Measurements from ENCODE around the gene MYNN. TPM values are rescaled to one million over a fixed set of nuclear protein-coding genes. Genes with fewer than 3 reads are reported as not detected.

Gene MYNN
- total RNA-seq, 1 donor from 2014 or later = 20.4 TPM

DNA sequence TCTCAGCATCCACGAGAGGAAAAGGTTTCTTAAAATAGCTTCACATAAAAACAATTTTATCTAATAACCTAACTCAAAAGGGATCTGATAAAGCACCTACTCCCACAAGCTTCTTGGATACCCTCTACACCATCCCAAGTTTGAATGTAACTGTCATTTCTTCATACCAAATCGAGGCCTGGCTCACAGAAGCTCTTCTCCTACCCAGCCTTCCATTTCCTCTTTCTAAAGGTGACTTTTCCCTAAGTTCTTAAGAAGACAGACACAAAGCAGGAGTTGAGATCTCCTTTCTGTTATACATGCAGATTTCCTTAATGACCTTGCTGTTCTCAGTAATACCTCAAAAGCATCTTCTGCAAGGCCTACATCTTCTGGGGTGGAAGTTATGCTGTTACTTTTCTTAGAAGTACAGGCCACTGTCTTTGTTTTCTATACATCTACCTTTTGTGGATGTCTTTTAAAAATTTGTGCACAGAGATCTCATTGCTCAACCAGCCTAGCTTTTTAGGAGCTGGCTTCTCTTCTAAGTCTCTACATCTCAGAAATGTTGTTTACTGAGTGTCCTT is 36.1 kb downstream of the MYNN start:
- Histone ChIP-seq H3K4me1 (ENCODE audit: control insufficient read depth in 3 of 3, insufficient read depth in 3 of 3, low read length in 3 of 3) (peaks cover 13 to 17% (median 17%) of the 10 kb centered on the region in 3 donors), H3K9me3 (ENCODE audit: control insufficient read depth in 3 of 3, low read length in 3 of 3) (no peaks in the 10 kb centered on the region), H3K36me3 (ENCODE audit: control insufficient read depth in 3 of 3, insufficient read depth in 3 of 3, low read length in 3 of 3) (no peaks in the 10 kb centered on the region), H3K4me3 (ENCODE audit: low read length in 3 of 3) (no peak overlapping the region), H3K27me3 (ENCODE audit: control insufficient read depth in 3 of 3, insufficient read depth in 3 of 3, low read length in 3 of 3) (peaks cover 0 to 17% (median 13%) of the 10 kb centered on the region in 3 donors), H3K9ac (ENCODE audit: low read depth in 1 of 3, low read length in 3 of 3) (no peak overlapping the region), H3K27ac (ENCODE audit: low read depth, low read length) (no peak overlapping the region)

DNA sequence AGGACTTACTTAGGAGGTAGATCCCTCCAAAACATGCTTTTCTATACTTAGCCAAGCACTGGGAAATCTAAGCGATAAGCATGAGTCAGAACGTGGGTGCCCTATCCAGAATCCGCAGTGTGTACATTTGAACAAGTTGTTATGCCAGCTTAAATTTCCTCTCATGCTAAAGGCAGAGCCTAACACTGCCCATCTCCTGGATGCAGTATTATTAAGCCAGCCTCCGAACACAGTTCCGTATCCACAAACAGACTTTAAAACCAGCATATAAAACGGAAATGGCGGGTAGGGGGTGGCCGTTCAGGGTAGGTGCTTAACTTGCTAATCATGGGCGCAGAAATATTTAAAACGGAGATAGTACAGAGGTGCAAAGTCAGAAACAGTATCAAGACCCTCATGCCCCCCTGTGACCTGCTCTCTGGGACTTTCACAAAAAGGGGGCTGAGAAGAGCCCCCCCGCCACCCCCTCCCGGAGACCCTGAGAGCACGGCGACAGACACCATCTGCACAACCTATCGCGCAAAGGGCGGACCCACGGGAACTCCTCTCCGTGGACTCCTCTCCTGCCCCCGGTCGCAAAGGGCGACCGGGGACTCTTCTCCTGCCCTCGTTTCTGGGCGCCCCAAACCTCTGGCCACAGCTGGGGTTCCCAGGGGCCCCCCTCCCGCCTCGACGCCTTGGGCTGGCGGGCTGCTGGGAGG is 38.6 kb downstream of the MYNN start:
- peaks cover 13 to 17% (median 17%) of the 10 kb centered on the region in 3 donors for H3K4me1 ChIP-seq (ENCODE audit: control insufficient read depth in 3 of 3, insufficient read depth in 3 of 3, low read length in 3 of 3)
- H3K4me3 ChIP-seq (ENCODE audit: low read length in 3 of 3) = peak overlapping the region; percentile 65 to 73 (median 69)
- H3K27ac ChIP-seq (ENCODE audit: low read depth, low read length) = peak overlapping the region; percentile 12
- peaks cover 0 to 17% (median 13%) of the 10 kb centered on the region in 3 donors for H3K27me3 ChIP-seq (ENCODE audit: control insufficient read depth in 3 of 3, insufficient read depth in 3 of 3, low read length in 3 of 3)
- H3K9ac ChIP-seq (ENCODE audit: low read depth in 1 of 3, low read length in 3 of 3) = peak overlapping the region; percentile 43 to 76 (median 56)
- H3K9me3 ChIP-seq (ENCODE audit: control insufficient read depth in 3 of 3, low read length in 3 of 3) = no peaks in the 10 kb centered on the region
- no peaks in the 10 kb centered on the region for H3K36me3 ChIP-seq (ENCODE audit: control insufficient read depth in 3 of 3, insufficient read depth in 3 of 3, low read length in 3 of 3)

- H3K9me3 ChIP-seq (ENCODE audit: control insufficient read depth in 3 of 3, low read length in 3 of 3) = no peaks in the 10 kb centered on the region
- no peaks in the 10 kb centered on the region for H3K36me3 ChIP-seq (ENCODE audit: control insufficient read depth in 3 of 3, insufficient read depth in 3 of 3, low read length in 3 of 3)
- H3K27ac ChIP-seq (ENCODE audit: low read depth, low read length) = peak within 1 kb of the TSS; percentile 12
- H3K9ac ChIP-seq (ENCODE audit: low read depth in 1 of 3, low read length in 3 of 3) = peak within 1 kb of the TSS; percentile 56 to 80 (median 76)
- H3K27me3 ChIP-seq (ENCODE audit: control insufficient read depth in 3 of 3, insufficient read depth in 3 of 3, low read length in 3 of 3) = peaks cover 0 to 17% (median 13%) of the 10 kb centered on the region in 3 donors
- peaks cover 13 to 17% (median 17%) of the 10 kb centered on the region in 3 donors for H3K4me1 ChIP-seq (ENCODE audit: control insufficient read depth in 3 of 3, insufficient read depth in 3 of 3, low read length in 3 of 3)
- H3K4me3 ChIP-seq (ENCODE audit: low read length in 3 of 3) = peak within 1 kb of the TSS; percentile 65 to 73 (median 69)
Observed at GRCh38 chr3:169812332-169813235, 39.4 kb downstream of the MYNN start, which contains the start of the genes LRRC34 and LRRIQ4. TSS of gene LRRC34 (minus strand) at chr3:169812904. CDS start at chr3:169812548, 356 bp downstream. TSS of gene LRRIQ4 (plus strand) at chr3:169812870. CDS start at chr3:169821922, 9,052 bp downstream.

DNA sequence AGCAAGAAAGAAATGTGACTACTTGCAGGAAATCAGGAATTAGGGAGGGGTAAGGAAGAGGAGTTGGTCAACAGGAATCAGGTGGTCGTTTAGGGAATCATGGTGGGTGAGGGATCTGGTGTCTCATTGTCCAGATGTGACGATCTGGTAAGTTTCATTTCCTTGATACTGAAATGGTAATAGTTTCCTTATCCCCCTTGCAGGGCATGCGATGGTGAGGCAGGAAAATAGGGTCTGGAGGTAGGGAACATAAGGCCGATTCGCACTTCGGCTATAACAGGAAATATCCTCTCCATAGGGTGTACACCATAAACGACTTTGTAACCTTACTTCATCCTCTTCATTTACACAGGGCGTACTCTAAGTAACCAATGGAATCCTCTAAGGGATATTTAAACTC is 40.1 kb downstream of the MYNN start:
- H3K27ac ChIP-seq (ENCODE audit: low read depth, low read length) = no peak overlapping the region
- H3K4me3 ChIP-seq (ENCODE audit: low read length in 3 of 3) = peak overlapping the region; percentile 65 to 73 (median 69)
- H3K9me3 ChIP-seq (ENCODE audit: control insufficient read depth in 3 of 3, low read length in 3 of 3) = no peaks in the 10 kb centered on the region
- peaks cover 13 to 17% (median 17%) of the 10 kb centered on the region in 3 donors for H3K4me1 ChIP-seq (ENCODE audit: control insufficient read depth in 3 of 3, insufficient read depth in 3 of 3, low read length in 3 of 3)
- no peak overlapping the region for H3K9ac ChIP-seq (ENCODE audit: low read depth in 1 of 3, low read length in 3 of 3)
- H3K27me3 ChIP-seq (ENCODE audit: control insufficient read depth in 3 of 3, insufficient read depth in 3 of 3, low read length in 3 of 3) = peaks cover 2 to 19% (median 17%) of the 10 kb centered on the region in 3 donors
- no peaks in the 10 kb centered on the region for H3K36me3 ChIP-seq (ENCODE audit: control insufficient read depth in 3 of 3, insufficient read depth in 3 of 3, low read length in 3 of 3)

GRCh38 chr3:169813757-169814517 is 40.7 kb downstream of the MYNN start:
- H3K4me3 ChIP-seq (ENCODE audit: low read length in 3 of 3) = peak overlapping the region; percentile 60 to 69 (median 65)
- no peak overlapping the region for H3K27ac ChIP-seq (ENCODE audit: low read depth, low read length)
- peaks cover 13 to 17% (median 17%) of the 10 kb centered on the region in 3 donors for H3K4me1 ChIP-seq (ENCODE audit: control insufficient read depth in 3 of 3, insufficient read depth in 3 of 3, low read length in 3 of 3)
- no peaks in the 10 kb centered on the region for H3K9me3 ChIP-seq (ENCODE audit: control insufficient read depth in 3 of 3, low read length in 3 of 3)
- H3K9ac ChIP-seq (ENCODE audit: low read depth in 1 of 3, low read length in 3 of 3) = peak overlapping the region in 1 of 3 donors; percentile 12
- H3K27me3 ChIP-seq (ENCODE audit: control insufficient read depth in 3 of 3, insufficient read depth in 3 of 3, low read length in 3 of 3) = peaks cover 2 to 21% (median 17%) of the 10 kb centered on the region in 3 donors
- no peaks in the 10 kb centered on the region for H3K36me3 ChIP-seq (ENCODE audit: control insufficient read depth in 3 of 3, insufficient read depth in 3 of 3, low read length in 3 of 3)

DNA sequence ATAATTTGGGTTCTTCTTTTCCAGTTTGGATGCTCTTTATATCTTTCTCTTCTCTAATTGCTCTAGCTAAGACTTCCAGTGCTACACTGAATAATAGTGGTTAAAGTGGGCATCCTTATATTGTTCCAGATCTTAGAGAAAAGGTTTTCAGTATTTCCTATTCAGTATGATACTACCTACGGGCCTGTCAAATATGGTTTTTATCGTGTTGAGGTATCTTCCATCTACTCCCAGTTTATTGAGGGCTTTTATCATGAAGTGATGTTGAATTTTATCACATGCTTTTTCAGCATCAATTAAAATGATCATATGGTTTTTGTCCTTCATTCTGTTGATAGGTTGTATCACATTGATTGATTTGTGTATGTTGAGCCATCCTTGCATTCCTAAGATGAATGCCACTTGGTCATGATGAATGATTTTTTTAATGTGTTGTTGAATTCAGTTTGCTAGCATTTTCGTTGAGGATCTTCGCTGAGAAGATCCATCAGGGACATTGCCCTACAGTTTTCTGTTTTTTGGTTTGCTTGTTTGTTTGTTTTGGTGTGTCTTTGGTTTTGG is 42.5 kb downstream of the MYNN start:
- Histone ChIP-seq H3K9me3 (ENCODE audit: control insufficient read depth in 3 of 3, low read length in 3 of 3) (no peaks in the 10 kb centered on the region), H3K27ac (ENCODE audit: low read depth, low read length) (no peak overlapping the region), H3K9ac (ENCODE audit: low read depth in 1 of 3, low read length in 3 of 3) (no peak overlapping the region), H3K4me1 (ENCODE audit: control insufficient read depth in 3 of 3, insufficient read depth in 3 of 3, low read length in 3 of 3) (peaks cover 13 to 17% (median 17%) of the 10 kb centered on the region in 3 donors), H3K36me3 (ENCODE audit: control insufficient read depth in 3 of 3, insufficient read depth in 3 of 3, low read length in 3 of 3) (no peaks in the 10 kb centered on the region), H3K27me3 (ENCODE audit: control insufficient read depth in 3 of 3, insufficient read depth in 3 of 3, low read length in 3 of 3) (peaks cover 2 to 21% (median 17%) of the 10 kb centered on the region in 3 donors), H3K4me3 (ENCODE audit: low read length in 3 of 3) (no peak overlapping the region)

DNA sequence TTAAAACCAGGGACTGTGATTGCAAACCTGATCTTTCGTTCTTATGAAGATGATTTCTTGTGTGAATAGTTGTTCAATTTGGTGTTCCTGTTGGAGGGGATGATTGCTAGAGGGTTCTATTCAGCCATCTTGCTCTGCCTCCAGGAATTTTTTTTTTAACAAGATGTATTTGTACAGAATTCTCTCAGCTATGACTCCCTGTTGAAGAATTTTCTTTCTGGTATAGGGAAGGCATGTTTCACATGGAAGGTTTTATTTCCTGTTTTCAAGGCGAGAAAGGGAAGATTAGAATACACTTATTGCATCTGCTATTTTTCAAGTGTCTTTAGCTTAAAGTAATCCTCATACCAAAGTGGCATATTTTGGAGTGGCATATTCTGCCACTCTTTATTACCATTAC is 45.1 kb downstream of the MYNN start:
- H3K27ac ChIP-seq (ENCODE audit: low read depth, low read length) = no peak overlapping the region
- H3K36me3 ChIP-seq (ENCODE audit: control insufficient read depth in 3 of 3, insufficient read depth in 3 of 3, low read length in 3 of 3) = no peaks in the 10 kb centered on the region
- no peaks in the 10 kb centered on the region for H3K9me3 ChIP-seq (ENCODE audit: control insufficient read depth in 3 of 3, low read length in 3 of 3)
- H3K4me3 ChIP-seq (ENCODE audit: low read length in 3 of 3) = no peak overlapping the region
- no peak overlapping the region for H3K9ac ChIP-seq (ENCODE audit: low read depth in 1 of 3, low read length in 3 of 3)
- H3K4me1 ChIP-seq (ENCODE audit: control insufficient read depth in 3 of 3, insufficient read depth in 3 of 3, low read length in 3 of 3) = peaks cover 3 to 4% (median 4%) of the 10 kb centered on the region in 3 donors
- peaks cover 5 to 15% (median 7%) of the 10 kb centered on the region in 3 donors for H3K27me3 ChIP-seq (ENCODE audit: control insufficient read depth in 3 of 3, insufficient read depth in 3 of 3, low read length in 3 of 3)

GRCh38 chr3:169822091-169822490 is 48.9 kb downstream of the MYNN start:
- H3K27ac ChIP-seq (ENCODE audit: low read depth, low read length) = no peak overlapping the region
- no peak overlapping the region for H3K4me3 ChIP-seq (ENCODE audit: low read length in 3 of 3)
- H3K9ac ChIP-seq (ENCODE audit: low read depth in 1 of 3, low read length in 3 of 3) = no peak overlapping the region
- no peaks in the 10 kb centered on the region for H3K9me3 ChIP-seq (ENCODE audit: control insufficient read depth in 3 of 3, low read length in 3 of 3)
- no peaks in the 10 kb centered on the region for H3K36me3 ChIP-seq (ENCODE audit: control insufficient read depth in 3 of 3, insufficient read depth in 3 of 3, low read length in 3 of 3)
- H3K27me3 ChIP-seq (ENCODE audit: control insufficient read depth in 3 of 3, insufficient read depth in 3 of 3, low read length in 3 of 3) = peaks cover 0 to 11% (median 5%) of the 10 kb centered on the region in 3 donors
- no peaks in the 10 kb centered on the region for H3K4me1 ChIP-seq (ENCODE audit: control insufficient read depth in 3 of 3, insufficient read depth in 3 of 3, low read length in 3 of 3)

DNA sequence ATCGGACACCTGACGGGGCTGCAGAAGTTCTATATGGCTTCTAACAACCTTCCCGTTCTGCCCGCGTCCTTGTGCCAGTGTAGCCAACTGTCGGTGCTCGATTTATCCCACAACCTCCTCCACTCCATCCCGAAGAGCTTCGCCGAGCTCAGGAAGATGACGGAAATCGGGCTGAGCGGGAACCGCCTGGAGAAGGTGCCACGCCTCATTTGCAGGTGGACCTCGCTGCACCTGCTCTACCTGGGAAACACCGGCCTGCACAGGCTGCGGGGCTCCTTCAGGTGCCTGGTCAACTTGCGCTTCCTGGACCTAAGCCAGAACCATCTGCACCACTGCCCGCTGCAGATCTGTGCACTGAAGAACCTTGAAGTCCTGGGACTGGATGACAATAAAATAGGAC is 49.3 kb downstream of the MYNN start:
- H3K9me3 ChIP-seq (ENCODE audit: control insufficient read depth in 3 of 3, low read length in 3 of 3) = no peaks in the 10 kb centered on the region
- H3K4me3 ChIP-seq (ENCODE audit: low read length in 3 of 3) = no peak overlapping the region
- H3K9ac ChIP-seq (ENCODE audit: low read depth in 1 of 3, low read length in 3 of 3) = no peak overlapping the region
- no peaks in the 10 kb centered on the region for H3K4me1 ChIP-seq (ENCODE audit: control insufficient read depth in 3 of 3, insufficient read depth in 3 of 3, low read length in 3 of 3)
- H3K36me3 ChIP-seq (ENCODE audit: control insufficient read depth in 3 of 3, insufficient read depth in 3 of 3, low read length in 3 of 3) = no peaks in the 10 kb centered on the region
- peaks cover 0 to 11% (median 5%) of the 10 kb centered on the region in 3 donors for H3K27me3 ChIP-seq (ENCODE audit: control insufficient read depth in 3 of 3, insufficient read depth in 3 of 3, low read length in 3 of 3)
- H3K27ac ChIP-seq (ENCODE audit: low read depth, low read length) = no peak overlapping the region
